ENCODE measurements around the gene DYNLT3.

DYNLT3 gene

DNA sequence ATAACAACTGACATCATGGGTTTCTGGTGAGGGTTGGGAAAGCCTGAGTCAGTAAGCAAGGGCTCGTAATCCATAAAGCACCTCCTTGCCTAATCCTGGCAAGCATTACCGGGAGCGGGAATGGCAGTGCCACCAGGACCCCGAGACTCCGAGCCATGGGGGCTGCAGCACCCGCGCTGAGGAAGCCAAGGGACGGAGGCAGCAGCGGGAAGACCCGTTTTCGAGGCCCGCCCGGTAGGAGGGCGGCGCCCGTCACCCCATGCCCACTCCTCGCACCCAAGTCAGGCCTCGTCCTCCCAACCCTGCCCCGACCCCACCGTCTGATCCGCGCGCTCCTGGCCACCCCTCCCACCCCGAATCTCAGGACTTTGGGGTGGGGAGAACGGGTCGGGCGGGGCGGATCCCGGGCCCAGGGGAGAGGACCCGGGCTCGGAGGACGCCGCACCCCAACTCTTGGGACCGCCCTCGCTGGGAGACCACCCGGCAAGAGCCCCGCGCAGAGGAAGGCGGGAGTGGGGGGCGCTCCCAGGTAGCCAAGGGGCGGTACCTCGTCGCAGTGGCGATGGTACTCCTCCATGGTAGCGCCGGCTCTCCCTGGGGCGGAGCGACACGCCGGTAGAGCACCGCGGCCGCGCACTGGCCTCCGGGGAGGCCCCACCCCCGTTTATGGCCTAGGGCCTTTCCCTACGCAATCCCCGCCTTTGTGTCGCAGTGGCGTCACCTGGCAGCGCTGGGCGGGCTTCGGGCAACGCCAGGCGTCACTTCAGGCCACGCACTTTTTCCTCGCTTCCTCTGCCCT is at the start of gene DYNLT3:
Gene DYNLT3 (minus strand): TSS at position 638 of the 799 bp plus-strand sequence. CDS start 61 bp downstream, at position 577.
- DNase-seq: peak; percentile 80 to 84

DNA sequence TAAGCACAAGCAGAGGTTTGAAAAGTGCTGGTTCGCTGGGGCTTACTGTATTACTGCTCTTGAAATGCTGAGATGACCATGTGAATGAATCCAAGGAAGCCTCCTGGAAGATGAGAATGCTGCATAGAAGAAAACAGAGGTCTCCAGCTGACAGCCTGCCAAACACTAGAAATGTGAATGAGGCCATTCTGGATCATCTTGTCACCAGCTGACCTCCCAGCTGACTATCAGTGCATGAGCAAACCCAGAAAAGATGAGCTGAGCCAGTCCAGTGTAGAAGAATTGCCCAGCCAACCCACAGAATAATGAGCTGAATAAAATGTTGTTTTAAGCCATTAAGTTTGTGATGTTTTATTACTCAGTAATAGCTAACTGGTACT is 49.1 kb upstream of the DYNLT3 start:
- no peak for DNase-seq

DNA sequence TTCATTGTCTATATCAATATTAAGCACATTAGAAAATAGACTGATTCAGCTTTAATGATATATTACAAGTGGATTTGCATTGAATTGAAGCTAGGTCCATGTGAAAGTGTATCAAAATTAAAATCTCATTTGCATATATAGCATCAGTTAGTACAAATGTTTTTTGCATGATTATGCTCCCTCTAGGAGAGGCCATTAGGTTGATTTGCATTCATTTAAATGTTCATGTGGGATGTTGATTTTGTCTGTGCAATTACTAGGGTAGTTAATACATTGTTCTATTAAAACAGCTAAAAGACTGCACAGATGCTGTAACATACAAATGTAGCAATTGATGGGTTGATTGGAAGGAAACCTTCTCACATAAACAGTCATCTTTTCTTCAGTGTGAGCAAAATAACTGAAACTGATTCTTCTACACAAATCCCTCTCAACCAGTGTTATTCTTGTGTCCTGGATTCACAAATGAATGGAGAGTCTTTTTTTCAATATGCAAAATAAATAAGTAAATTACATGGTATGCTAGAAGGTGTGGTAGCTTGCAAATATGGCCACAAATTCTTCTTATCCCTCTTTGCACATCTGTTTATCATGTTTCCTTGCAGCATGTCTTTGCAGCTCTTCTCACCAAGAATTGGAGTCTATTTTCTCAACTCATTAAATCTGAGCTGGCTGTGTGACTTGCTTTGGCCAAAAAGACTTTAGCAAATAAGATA is 48.6 kb upstream of the DYNLT3 start:
- DNase-seq: no peak

GRCh38 chrX:37894725-37895124 is 47.4 kb upstream of the DYNLT3 start:
- DNase-seq: no peak

DNA sequence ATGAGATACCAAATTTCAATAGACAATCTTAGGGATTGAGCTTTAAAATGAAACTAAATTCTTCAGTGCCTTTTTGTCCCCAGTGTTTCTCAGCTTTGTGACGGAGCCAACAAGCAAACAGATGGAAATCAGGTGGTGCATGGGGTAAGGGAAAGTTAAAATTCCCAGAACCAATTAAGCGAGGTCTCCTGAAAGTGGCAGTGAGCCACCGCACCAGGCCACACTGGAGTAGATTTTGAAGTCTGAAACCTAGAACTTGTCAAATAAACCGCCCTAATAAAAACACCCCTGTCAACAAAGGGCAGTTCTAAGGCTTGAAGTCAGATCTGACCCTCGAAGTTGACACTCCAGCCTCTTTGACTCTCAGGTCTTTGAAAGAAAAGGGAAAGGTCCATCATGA is 40.6 kb upstream of the DYNLT3 start:
- DNase-seq: no peak

GRCh38 chrX:37887347-37887746 is 40.0 kb upstream of the DYNLT3 start:
- no peak for DNase-seq

DNA sequence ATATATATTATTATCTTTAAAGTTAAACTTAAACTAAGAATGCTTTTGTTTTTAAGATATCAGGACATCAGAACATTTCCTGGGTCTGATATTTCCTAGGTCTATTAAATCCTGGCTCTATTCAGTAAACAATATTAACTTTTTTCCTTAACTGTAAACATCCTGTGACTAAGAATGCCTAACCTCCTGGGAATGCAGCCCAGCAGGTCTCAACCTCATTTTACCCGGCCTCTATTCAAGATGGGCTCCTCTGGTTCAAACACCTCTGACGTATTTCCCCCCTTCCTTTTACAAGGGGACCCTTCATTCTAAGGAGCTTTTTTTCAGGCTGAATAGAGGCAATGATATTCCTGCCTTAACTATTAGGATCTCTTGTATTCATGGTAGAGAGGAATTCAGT is 35.8 kb upstream of the DYNLT3 start:
- DNase-seq: no peak

DNA sequence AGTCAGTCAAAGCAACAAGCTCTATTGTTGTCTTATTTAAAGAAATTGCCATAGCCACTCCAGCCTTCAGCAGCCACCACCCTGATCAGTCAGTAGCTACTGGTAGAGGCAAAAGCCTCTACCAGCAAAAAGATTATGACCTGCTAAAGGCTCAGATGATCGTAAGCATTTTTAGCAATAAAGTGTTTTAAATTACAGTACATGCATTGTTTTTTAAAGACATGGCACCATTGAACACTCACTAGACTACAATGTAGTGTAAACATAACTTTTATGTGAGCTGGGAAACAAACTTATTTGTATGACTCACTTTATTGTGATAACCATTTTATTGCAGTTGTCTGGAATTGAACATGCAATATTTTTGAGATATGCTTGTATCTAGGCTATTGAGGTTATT is 32.3 kb upstream of the DYNLT3 start:
- DNase-seq: no peak

DNA sequence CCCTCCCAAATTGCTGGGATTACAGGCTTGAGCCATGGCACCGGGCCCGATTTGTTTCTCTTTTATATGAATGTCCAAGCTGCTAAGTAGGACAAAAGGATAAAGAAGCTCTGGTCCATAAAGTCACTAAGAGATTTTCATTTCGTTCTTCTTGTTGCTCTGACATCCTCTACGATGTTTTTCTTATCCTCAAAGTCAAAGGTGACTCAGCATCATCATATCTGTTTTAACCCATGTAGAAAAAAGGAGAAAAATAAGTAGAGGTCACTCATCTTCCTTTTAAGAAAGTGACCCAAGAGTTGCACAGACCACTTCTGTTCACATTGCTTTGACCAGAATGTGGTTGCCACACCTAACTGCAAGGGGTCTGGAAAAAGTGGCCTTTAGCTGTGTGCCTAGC is 29.3 kb upstream of the DYNLT3 start:
- DNase-seq: no peak

DNA sequence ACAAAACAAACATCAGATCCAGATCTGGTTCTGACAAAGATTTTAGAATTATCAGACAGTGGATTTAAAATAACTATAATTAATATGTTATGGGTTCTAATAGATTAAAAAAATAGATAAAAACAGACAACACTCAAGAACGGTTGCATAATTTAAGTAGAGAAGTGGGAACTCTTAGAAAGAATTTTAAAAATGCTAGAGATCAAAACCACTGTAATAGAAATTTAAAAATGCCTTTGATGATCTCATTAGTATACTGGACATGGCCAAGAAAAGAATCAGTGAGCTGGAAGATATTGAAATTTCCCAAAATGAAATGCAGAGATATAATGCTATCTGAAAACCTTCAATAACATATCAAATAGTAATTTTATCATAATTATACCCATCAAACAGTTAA is 28.3 kb upstream of the DYNLT3 start:
- DNase-seq: no peak

DNA sequence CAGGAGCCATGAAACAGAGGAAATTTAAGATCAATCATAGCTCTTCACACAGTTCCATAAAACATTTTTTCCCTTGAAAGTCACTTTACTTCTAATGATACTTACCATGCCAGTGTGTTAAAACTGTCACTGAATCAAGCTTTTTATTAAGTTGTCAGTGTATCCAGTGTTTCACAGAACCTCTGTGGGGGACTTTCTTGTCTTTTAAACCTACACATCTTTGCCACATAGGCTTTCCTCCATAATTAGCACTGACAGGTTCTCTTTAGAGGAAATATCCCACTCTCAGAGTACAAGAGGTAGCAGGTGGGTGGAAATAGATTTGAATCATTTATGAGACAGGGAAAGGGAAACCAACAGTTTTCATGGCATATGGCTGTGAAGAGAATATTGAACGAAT is 25.8 kb upstream of the DYNLT3 start:
- no peak for DNase-seq

GRCh38 chrX:37872303-37872655 is 24.9 kb upstream of the DYNLT3 start:
- no peak for DNase-seq

DNA sequence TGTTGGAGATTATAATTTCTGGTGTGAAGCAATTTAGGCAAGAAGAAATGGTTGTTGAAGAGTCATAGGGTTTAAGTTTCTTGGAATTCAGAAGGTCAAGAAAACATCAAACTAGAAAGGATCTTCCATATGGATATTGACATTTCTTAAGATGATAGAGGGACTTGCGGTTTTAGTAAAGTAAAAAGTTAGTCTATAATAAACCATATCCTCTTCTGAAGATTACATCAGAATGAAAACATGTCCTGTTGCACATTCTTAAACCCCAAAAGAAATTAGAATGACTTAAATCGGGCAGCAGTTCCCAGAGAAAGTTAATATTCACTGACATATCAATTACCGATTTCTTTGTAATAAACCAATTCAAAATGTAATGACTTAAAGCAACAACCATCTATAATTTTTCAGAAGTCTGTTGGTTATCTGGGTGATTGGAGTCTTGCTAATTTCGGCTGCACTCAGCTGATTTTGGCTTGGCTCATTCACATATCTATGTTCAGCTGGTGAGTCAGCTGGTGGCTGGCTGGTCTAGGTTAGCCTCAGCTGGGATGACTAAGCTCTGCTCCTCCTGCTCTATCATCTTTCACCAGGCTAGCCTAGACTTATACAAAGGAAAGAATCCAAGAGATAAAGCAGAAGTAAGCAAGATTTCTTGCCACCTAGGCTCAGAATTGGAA is 24.4 kb upstream of the DYNLT3 start:
- DNase-seq: peak; percentile 22 to 40

DNA sequence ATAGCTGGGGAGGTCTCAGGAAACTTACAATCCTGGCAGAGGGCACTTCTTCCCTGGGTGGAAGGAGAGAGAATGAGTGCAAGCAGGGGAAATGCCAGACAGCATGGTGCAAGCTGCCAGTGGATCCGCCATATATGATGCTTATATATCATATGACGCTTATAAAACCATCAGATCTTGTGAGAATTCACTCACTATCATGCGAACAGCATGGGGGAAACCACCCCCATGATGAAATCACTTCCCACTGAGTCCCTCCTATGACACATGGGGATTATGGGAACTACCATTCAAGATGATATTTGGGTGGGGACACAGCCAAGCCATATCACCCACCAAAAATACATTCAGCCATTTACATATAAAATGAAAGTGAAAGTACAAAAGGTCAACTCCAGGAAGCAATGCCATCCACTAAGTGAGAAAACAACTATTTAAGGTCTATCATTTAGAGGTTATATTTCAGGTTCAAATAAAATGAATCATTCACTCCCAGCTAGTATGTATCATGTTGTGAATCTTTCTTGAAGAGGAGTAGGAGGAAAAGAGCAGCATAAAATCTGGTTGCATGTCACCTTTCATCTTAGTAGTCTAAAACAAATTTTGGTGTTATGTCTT is 20.3 kb upstream of the DYNLT3 start:
- DNase-seq: no peak

GRCh38 chrX:37863728-37864127 is 16.4 kb upstream of the DYNLT3 start:
- no peak for DNase-seq

- DNase-seq: no peak
These were observed 15.5 kb upstream of the DYNLT3 start for GRCh38 chrX:37862851-37863250.

DNA sequence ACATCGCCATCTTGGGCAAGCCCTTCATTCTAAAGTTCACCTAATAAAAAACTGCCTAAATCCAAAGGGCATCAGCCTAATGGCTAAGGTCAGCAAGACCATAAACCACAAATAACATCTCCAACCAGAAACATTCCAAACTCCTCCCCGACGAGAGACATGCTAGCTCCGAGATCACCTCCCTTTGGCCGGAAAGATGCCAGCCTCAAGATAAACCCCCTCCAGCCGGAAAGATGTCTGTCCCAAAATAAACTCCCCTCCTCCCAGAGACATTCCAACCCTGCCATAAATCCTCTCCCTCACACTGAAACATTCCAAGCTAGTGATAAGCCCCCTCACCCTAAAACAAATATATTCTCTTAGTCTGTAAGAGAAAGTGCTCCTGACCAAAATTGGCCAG is 13.3 kb upstream of the DYNLT3 start:
- no peak for DNase-seq

DNA sequence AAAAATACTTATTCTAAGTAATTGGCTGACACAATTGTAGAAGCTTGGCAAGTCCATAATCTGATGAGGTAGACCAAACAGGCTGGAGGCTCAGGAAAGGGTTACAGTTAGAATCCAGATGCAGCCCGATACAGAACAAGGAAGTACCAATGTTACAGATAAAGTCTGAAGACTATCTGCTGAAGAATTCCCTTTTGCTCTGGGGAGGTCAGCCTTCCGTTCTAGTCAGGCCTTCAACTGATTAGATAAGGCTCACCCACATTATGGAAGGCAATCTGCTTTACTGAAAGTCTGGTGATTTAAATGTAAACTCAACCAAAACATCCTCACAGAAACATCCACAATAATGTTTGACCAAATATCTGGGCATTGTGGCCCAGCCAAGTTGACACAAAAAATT is 7.4 kb upstream of the DYNLT3 start:
- DNase-seq: no peak

- no peak for DNase-seq
These were observed 6.8 kb upstream of the DYNLT3 start for GRCh38 chrX:37854148-37854547.

DNA sequence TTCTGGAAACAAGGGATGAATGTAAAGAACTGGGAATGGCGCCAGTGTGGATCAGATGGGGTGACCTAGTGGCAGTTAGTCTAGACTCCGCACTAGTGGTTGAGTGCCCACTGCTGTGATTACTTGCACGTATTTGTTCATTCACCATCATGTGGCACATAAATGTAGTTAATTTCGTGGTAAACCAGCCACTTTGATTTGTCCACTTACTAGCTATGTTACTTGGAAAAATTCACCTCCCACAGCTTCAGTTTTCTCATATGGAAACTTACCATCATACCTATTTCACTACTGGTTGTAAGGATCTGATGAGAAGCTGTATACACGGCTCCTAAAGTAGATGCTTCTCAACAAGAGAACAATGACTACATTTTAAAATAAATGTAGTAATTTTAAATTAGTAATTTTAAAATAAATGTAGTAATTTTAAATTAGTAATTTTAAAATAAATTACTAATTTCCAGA is 394 bp upstream of the DYNLT3 start:
- DNase-seq: no peak

DNA sequence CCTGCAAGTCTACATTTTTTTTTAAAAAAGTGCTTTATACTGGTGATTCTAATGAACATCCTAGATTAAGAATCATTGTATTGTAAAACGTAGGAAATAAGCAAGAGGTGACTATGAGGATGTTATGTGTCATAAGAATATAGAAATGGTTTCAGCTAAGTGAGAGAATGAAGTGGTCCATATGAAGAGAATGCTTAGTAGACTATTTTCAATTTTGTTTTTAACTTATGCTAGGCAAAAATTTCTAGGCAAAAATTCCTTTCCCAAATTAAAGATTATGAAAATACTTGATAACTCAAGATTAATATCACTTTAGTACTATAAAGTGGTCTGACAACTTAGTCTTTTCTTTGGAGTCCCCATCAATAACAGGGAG is 825 bp downstream of the DYNLT3 start:
- no peak for DNase-seq

DNA sequence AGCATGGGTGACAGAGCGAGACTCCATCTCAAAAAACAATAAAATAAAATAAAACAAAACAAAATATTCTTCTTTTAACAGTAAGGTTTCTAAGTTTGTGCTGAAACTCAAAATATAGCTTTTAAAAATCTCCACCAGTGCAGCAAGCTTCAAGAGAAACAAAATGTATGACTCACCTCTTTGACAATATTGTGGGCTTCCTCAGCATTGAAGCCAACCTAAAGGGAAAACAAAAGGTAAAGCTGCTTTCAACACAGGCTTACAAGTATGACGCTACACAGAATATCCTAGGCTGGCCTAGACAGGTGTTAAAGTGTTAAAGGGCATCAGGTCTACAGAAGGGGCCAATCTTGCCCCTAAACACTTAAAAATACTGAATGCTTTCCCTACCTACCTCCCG is 1.2 kb downstream of the DYNLT3 start:
- DNase-seq: no peak

- DNase-seq: no peak
These were observed 2.7 kb downstream of the DYNLT3 start for GRCh38 chrX:37844622-37845021.

DNA sequence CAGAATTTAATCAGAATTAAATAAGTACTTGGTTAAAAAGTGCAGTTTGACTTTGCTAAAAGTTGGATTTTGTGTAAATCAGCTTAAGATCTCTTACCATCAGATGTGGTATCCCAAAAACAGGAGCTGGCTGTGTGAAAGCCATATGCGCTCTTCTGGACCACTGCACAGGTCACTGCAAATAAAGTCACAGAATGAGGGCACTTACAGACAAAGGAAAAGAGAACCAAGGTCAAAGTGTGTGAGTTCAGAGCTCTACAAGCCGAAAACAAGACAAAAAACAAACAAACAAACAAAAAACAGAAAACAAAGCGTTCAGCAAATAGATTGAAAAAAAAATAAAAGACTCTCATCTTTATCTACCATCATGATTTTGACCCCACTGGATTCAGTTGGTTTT is 6.4 kb downstream of the DYNLT3 start:
- no peak for DNase-seq
